ENCODE results near the gene PHF13. TPM values are rescaled to one million over a fixed set of nuclear protein-coding genes. Genes with fewer than 3 reads are reported as not detected.

The PHF13 gene
- total RNA-seq: 8.3 and 15.7 TPM in 2 replicates

GRCh38 chr1:6613361-6614018, at the start of gene PHF13:
TSS of gene PHF13 (plus strand) at chr1:6613731. CDS start at chr1:6614067, 336 bp downstream.

GRCh38 chr1:6579374-6580118, 34.0 kb upstream of the PHF13 start, which contains the start of gene ZBTB48:
TSS of gene ZBTB48 (plus strand) at chr1:6579994. CDS start at chr1:6580610, 616 bp downstream.

GRCh38 chr1:6602669-6603237, 10.8 kb upstream of the PHF13 start, which contains the start of gene KLHL21:
TSS of gene KLHL21 (minus strand) at chr1:6602869. CDS start at chr1:6602817, 52 bp downstream.

GRCh38 chr1:6624710-6625583, 11.4 kb downstream of the PHF13 start, which contains the start of gene THAP3:
TSS of gene THAP3 (plus strand) at chr1:6624868. CDS start at chr1:6625219, 351 bp downstream.

Other genes with a start within 250 kb of the PHF13 start
- gene ACOT7, start 220.0 kb upstream of the PHF13 start, total RNA-seq: 33.2 and 42.4 TPM in 2 replicates
- gene HES2, start 193.8 kb upstream of the PHF13 start, total RNA-seq: 5.3 and 18.1 TPM in 2 replicates
- gene ESPN, start 189.0 kb upstream of the PHF13 start, total RNA-seq: 2.0 TPM in 1 of 2 replicates, not detected in the other
- 10.0 and 27.4 TPM in 2 replicates for gene TNFRSF25, start 147.6 kb upstream of the PHF13 start, total RNA-seq
- 31.6 and 52.8 TPM in 2 replicates for gene PLEKHG5, start 122.1 kb upstream of the PHF13 start, total RNA-seq
- 12.8 and 26.2 TPM in 2 replicates for gene NOL9, start 59.2 kb upstream of the PHF13 start, total RNA-seq
- not detected in 2 replicates for gene TAS1R1, start 58.4 kb upstream of the PHF13 start, total RNA-seq
- gene ZBTB48, start 33.7 kb upstream of the PHF13 start, total RNA-seq: 9.6 and 15.9 TPM in 2 replicates
- 16.2 and 23.7 TPM in 2 replicates for gene KLHL21, start 10.9 kb upstream of the PHF13 start, total RNA-seq
- gene THAP3, start 11.1 kb downstream of the PHF13 start, total RNA-seq: 18.4 and 19.8 TPM in 2 replicates
- gene DNAJC11, start 88.1 kb downstream of the PHF13 start, total RNA-seq: 30.8 and 73.3 TPM in 2 replicates
- gene CAMTA1, start 171.7 kb downstream of the PHF13 start, total RNA-seq: 38.0 and 51.7 TPM in 2 replicates

Measured in bladder microvascular endothelial cell (primary cell).